ENCODE results near the gene RHEBL1. TPM values are rescaled to one million over a fixed set of nuclear protein-coding genes. Genes with fewer than 3 reads are reported as not detected.

Gene RHEBL1
- polyA plus RNA-seq, 3 donors = 0.17 to 0.96 (median 0.50) TPM

- intact Hi-C loops (cut with micrococcal nuclease) = loop anchor here in 1 of 2 donors (5.0 kb wide), 1 partner anchor 151 kb away; no protein-coding TSS in a partner anchor
- TF ChIP-seq, protein P1, sequence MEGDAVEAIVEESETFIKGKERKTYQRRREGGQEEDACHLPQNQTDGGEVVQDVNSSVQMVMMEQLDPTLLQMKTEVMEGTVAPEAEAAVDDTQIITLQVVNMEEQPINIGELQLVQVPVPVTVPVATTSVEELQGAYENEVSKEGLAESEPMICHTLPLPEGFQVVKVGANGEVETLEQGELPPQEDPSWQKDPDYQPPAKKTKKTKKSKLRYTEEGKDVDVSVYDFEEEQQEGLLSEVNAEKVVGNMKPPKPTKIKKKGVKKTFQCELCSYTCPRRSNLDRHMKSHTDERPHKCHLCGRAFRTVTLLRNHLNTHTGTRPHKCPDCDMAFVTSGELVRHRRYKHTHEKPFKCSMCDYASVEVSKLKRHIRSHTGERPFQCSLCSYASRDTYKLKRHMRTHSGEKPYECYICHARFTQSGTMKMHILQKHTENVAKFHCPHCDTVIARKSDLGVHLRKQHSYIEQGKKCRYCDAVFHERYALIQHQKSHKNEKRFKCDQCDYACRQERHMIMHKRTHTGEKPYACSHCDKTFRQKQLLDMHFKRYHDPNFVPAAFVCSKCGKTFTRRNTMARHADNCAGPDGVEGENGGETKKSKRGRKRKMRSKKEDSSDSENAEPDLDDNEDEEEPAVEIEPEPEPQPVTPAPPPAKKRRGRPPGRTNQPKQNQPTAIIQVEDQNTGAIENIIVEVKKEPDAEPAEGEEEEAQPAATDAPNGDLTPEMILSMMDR (IDR thresholded peaks at IDR 0.05) = no peak
- Histone ChIP-seq H2AFZ (ENCODE audit: insufficient read depth, low read depth, low read length, poor library complexity, severe bottlenecking) (no peak overlapping the region), H3K4me2 (replicated peaks; ENCODE audit: extremely low read depth, low read length, poor library complexity, severe bottlenecking) (no peak overlapping the region), H3K27ac (ENCODE audit: low read depth in 1 of 2, low read length in 2 of 2) (no peak overlapping the region), H4K20me1 (ENCODE audit: insufficient read depth, low read length) (no peaks in the 10 kb centered on the region), H3K4me3 (replicated peaks in 1 of 3; ENCODE audit: low read depth in 2 of 3, low read length in 3 of 3) (no peak overlapping the region), H3K4me1 (ENCODE audit: control insufficient read depth in 1 of 2, insufficient read depth in 2 of 2, low read length in 2 of 2) (peaks cover 26% of the 10 kb centered on the region in 2 donors), H3K9ac (ENCODE audit: insufficient read depth, low read length, poor library complexity, severe bottlenecking) (no peak overlapping the region), H3K27me3 (ENCODE audit: control insufficient read depth in 2 of 2, insufficient read depth in 2 of 2, low read length in 2 of 2) (peaks cover 30 to 43% of the 10 kb centered on the region in 2 donors), H3K9me3 (replicated peaks in 1 of 2; ENCODE audit: control insufficient read depth in 1 of 2, insufficient read depth in 1 of 2, low read length in 2 of 2) (peaks cover 0 to 11% of the 10 kb centered on the region in 2 donors), H3K36me3 (replicated peaks in 1 of 2; ENCODE audit: control insufficient read depth in 1 of 2, insufficient read depth in 2 of 2, low read length in 2 of 2) (no peaks in the 10 kb centered on the region), H3K79me2 (ENCODE audit: insufficient read depth, low read length) (no peaks in the 10 kb centered on the region)
- Mint-ChIP-seq H3K36me3 (peaks cover 0 to 2% of the 10 kb centered on the region in 2 donors), H3K4me3 (no peak overlapping the region), H3K9me3 (peaks cover 3 to 27% (median 6%) of the 10 kb centered on the region in 7 donors), H3K27ac (no peak overlapping the region), H3K27me3 (ENCODE audit: low read depth in 3 of 3) (peaks cover 39 to 54% (median 39%) of the 10 kb centered on the region in 3 donors), H3K4me1 (peaks cover 23% of the 10 kb centered on the region)
- no peak for DNase-seq
- WGBS (ENCODE audit: insufficient coverage) = 100% methylated on average over 2 of the region's 3 CpGs
Measured at GRCh38 chr12:49086116-49086515, 16.3 kb upstream of the RHEBL1 start.

GRCh38 chr12:49084438-49084837 is 14.7 kb upstream of the RHEBL1 start:
- Histone ChIP-seq H3K9me3 (replicated peaks in 1 of 2; ENCODE audit: control insufficient read depth in 1 of 2, insufficient read depth in 1 of 2, low read length in 2 of 2) (no peaks in the 10 kb centered on the region), H3K4me3 (replicated peaks in 1 of 3; ENCODE audit: low read depth in 2 of 3, low read length in 3 of 3) (no peak overlapping the region), H3K9ac (ENCODE audit: insufficient read depth, low read length, poor library complexity, severe bottlenecking) (no peak overlapping the region), H3K4me1 (ENCODE audit: control insufficient read depth in 1 of 2, insufficient read depth in 2 of 2, low read length in 2 of 2) (peaks cover 9 to 10% of the 10 kb centered on the region in 2 donors), H3K79me2 (ENCODE audit: insufficient read depth, low read length) (no peaks in the 10 kb centered on the region), H3K27ac (ENCODE audit: low read depth in 1 of 2, low read length in 2 of 2) (no peak overlapping the region), H3K4me2 (replicated peaks; ENCODE audit: extremely low read depth, low read length, poor library complexity, severe bottlenecking) (no peak overlapping the region), H3K27me3 (ENCODE audit: control insufficient read depth in 2 of 2, insufficient read depth in 2 of 2, low read length in 2 of 2) (peaks cover 14 to 26% of the 10 kb centered on the region in 2 donors), H2AFZ (ENCODE audit: insufficient read depth, low read depth, low read length, poor library complexity, severe bottlenecking) (no peak overlapping the region), H4K20me1 (ENCODE audit: insufficient read depth, low read length) (no peaks in the 10 kb centered on the region), H3K36me3 (replicated peaks in 1 of 2; ENCODE audit: control insufficient read depth in 1 of 2, insufficient read depth in 2 of 2, low read length in 2 of 2) (no peaks in the 10 kb centered on the region)
- intact Hi-C loops (cut with micrococcal nuclease) = no loop called here
- peaks cover 23 to 46% (median 24%) of the 10 kb centered on the region in 3 donors for H3K27me3 Mint-ChIP-seq (ENCODE audit: low read depth in 3 of 3)
- peaks cover 9% of the 10 kb centered on the region for H3K4me1 Mint-ChIP-seq
- no peak overlapping the region for H3K27ac Mint-ChIP-seq
- TF ChIP-seq, protein P1 (IDR thresholded peaks at IDR 0.05) = no peak
- no peaks in the 10 kb centered on the region for H3K36me3 Mint-ChIP-seq
- DNase-seq = no peak
- H3K9me3 Mint-ChIP-seq = peaks cover 0 to 15% (median 5%) of the 10 kb centered on the region in 7 donors
- H3K4me3 Mint-ChIP-seq = no peak overlapping the region
- 100% methylated on average over 2 of the region's 3 CpGs for WGBS (ENCODE audit: insufficient coverage)
